Hepatocyte (in vitro differentiated cells): Measurements from ENCODE around the gene RNASE13. TPM values are rescaled to one million over a fixed set of nuclear protein-coding genes. Genes with fewer than 3 reads are reported as not detected.

ENCODE experiments used
- DNase-seq: peaks from one replicate; pipeline ENCODE4 v3.0.0-alpha.2; 2016; ENCODE audit warnings: low spot score
- H2AFZ ChIP-seq: fragments of 200-600 bp; sonication (generic); 2 replicates; pipeline ENCODE4 v1.6.0; 2016; ENCODE audit warnings: antibody characterized with exemption, mild to moderate bottlenecking
- H3K27ac ChIP-seq: fragments of 200-600 bp; sonication (generic); 2 replicates; pipeline ENCODE4 v1.5.1; 2016; ENCODE audit warnings: mild to moderate bottlenecking
- H3K27me3 ChIP-seq: fragments of 200-600 bp; sonication (generic); 2 replicates; pipeline ENCODE4 v1.6.1; 2016
- H3K36me3 ChIP-seq: fragments of 200-600 bp; sonication (generic); replicated peaks from 2 replicates; pipeline ENCODE4 v1.5.1; 2016; ENCODE audit warnings: low read depth; ENCODE audit not compliant: insufficient read depth
- H3K4me1 ChIP-seq: fragments of 200-600 bp; sonication (generic); 2 replicates; pipeline ENCODE4 v1.5.1; 2016; ENCODE audit warnings: mild to moderate bottlenecking, moderate library complexity; ENCODE audit not compliant: insufficient read depth
- H3K4me2 ChIP-seq: fragments of 200-600 bp; sonication (generic); 2 replicates; pipeline ENCODE4 v1.6.0; 2016
- H3K4me3 ChIP-seq: fragments of 200-600 bp; sonication (generic); 2 replicates; pipeline ENCODE4 v1.5.1; 2016; ENCODE audit warnings: mild to moderate bottlenecking
- H3K79me2 ChIP-seq: fragments of 200-600 bp; sonication (generic); 2 replicates; pipeline ENCODE4 v1.6.0; 2017; ENCODE audit warnings: mild to moderate bottlenecking
- H3K9me2 ChIP-seq: fragments of 200-600 bp; sonication (generic); replicated peaks from 2 replicates; pipeline ENCODE4 v1.6.0; 2017; ENCODE audit warnings: mild to moderate bottlenecking; ENCODE audit not compliant: insufficient read depth
- H3K9me3 ChIP-seq: fragments of 200-600 bp; sonication (generic); 2 replicates; pipeline ENCODE4 v1.5.1; 2016; ENCODE audit warnings: low read depth, mild to moderate bottlenecking
- H4K20me1 ChIP-seq: fragments of 200-600 bp; sonication (generic); 2 replicates; pipeline ENCODE4 v1.6.0; 2016; ENCODE audit warnings: mild to moderate bottlenecking; ENCODE audit not compliant: insufficient read depth, poor library complexity, severe bottlenecking
- CTCF ChIP-seq: fragments of 200-600 bp; sonication (generic); IDR thresholded peaks from 2 replicates; pipeline ENCODE4 v1.5.1; 2016; ENCODE audit warnings: antibody characterized with exemption, mild to moderate bottlenecking; ENCODE audit not compliant: poor library complexity
- EZH2 ChIP-seq: fragments of 200-600 bp; sonication (generic); IDR thresholded peaks from 2 replicates; pipeline ENCODE4 v1.6.1; 2016; ENCODE audit warnings: antibody characterized with exemption, mild to moderate bottlenecking, borderline replicate concordance
- EZH2phosphoT487 ChIP-seq: fragments of 200-600 bp; sonication (generic); IDR thresholded peaks from one replicate; pipeline ENCODE4 v1.6.1; 2018; ENCODE audit warnings: antibody characterized with exemption, mild to moderate bottlenecking, low read depth, moderate library complexity; ENCODE audit not compliant: unreplicated experiment, severe bottlenecking
- WGBS: methylation state at CpG from one replicate; pipeline ENCODE4 v1.1.6; 2016; ENCODE audit warnings: low lambda C conversion rate; ENCODE audit errors: missing lambda C conversion rate; 5-methylcytosine and 5-hydroxymethylcytosine counted together
- polyA plus RNA-seq: library from polyadenylated mRNA; unstranded; fragments of >200 nt; fragmentation: Nextera tagmentation; extraction: Ambion mirVana; gene quantifications from 2 replicates; pipeline ENCODE4 v1.2.1, GENCODE V29; 2016
- total RNA-seq: library from RNA; depleted of rRNA; stranded (reverse); fragments of >200 nt; gene quantifications from 2 replicates; pipeline ENCODE4 v1.2.3, GENCODE V29; 2014

Gene RNASE13
- total and polyA plus RNA-seq, 2 experiments from 2014 or later: not detected

- no peak for DNase-seq
- Histone ChIP-seq H3K79me2 (peaks cover 6% of the 10 kb centered on the region), H2AFZ (no peak overlapping the region), H3K4me2 (peak overlapping the region; percentile 48), H3K9me3 (no peaks in the 10 kb centered on the region), H4K20me1 (no peaks in the 10 kb centered on the region), H3K9me2 (no peaks in the 10 kb centered on the region), H3K4me3 (no peak overlapping the region), H3K36me3 (peaks cover 14% of the 10 kb centered on the region), H3K27me3 (no peaks in the 10 kb centered on the region), H3K27ac (peak overlapping the region; percentile 78), H3K4me1 (peaks cover 22% of the 10 kb centered on the region)
- TF ChIP-seq CTCF (no peak), EZH2 (no peak), EZH2phosphoT487 (no peak)
- 51% methylated on average over 6 of the region's 6 CpGs for WGBS
These were observed 37.0 kb downstream of the RNASE13 start for GRCh38 chr14:20997564-20997963.

DNA sequence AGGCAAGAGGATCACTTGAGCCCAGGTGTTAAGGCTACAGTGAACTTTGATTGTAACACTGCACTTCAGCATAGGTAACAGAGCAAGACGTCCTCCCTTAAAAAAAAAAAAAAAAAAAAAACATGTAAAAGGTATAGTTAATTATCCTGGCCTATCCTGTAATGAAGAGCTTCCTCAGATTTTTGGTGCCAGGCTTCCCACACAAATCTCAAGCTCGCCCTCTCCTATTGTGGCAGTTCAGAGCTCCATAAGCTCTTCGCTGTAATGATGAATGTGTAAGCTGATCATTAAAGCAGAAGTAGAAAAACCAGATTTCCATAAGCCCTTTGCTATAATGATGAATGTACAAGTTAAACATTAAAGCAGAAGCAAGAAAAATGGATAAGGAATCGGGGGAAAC lies 37.5 kb downstream of the RNASE13 start:
- TF ChIP-seq EZH2: no peak
- no peak for TF ChIP-seq EZH2phosphoT487
- TF ChIP-seq CTCF: no peak
- peak overlapping the region; percentile 48 for H3K4me2 ChIP-seq
- no peaks in the 10 kb centered on the region for H3K9me2 ChIP-seq
- no peaks in the 10 kb centered on the region for H3K27me3 ChIP-seq
- no peak overlapping the region for H3K4me3 ChIP-seq
- WGBS: 40% methylated on average over 4 of the region's 4 CpGs
- H3K79me2 ChIP-seq: peaks cover 11% of the 10 kb centered on the region
- no peaks in the 10 kb centered on the region for H3K9me3 ChIP-seq
- peaks cover 22% of the 10 kb centered on the region for H3K4me1 ChIP-seq
- peaks cover 14% of the 10 kb centered on the region for H3K36me3 ChIP-seq
- DNase-seq: no peak
- H3K27ac ChIP-seq: peak overlapping the region; percentile 40
- H2AFZ ChIP-seq: no peak overlapping the region
- no peaks in the 10 kb centered on the region for H4K20me1 ChIP-seq

GRCh38 chr14:20996521-20996920 lies 38.1 kb downstream of the RNASE13 start:
- H3K27ac ChIP-seq: peak overlapping the region; percentile 40
- no peak overlapping the region for H2AFZ ChIP-seq
- DNase-seq: no peak
- no peaks in the 10 kb centered on the region for H3K9me2 ChIP-seq
- no peak for TF ChIP-seq EZH2
- peak overlapping the region; percentile 48 for H3K4me2 ChIP-seq
- H3K79me2 ChIP-seq: peaks cover 17% of the 10 kb centered on the region
- no peaks in the 10 kb centered on the region for H3K27me3 ChIP-seq
- H4K20me1 ChIP-seq: no peaks in the 10 kb centered on the region
- peaks cover 14% of the 10 kb centered on the region for H3K36me3 ChIP-seq
- WGBS: 87% methylated on average over 14 of the region's 14 CpGs
- peaks cover 22% of the 10 kb centered on the region for H3K4me1 ChIP-seq
- H3K4me3 ChIP-seq: no peak overlapping the region
- H3K9me3 ChIP-seq: no peaks in the 10 kb centered on the region

- 3% methylated on average over 42 of the region's 42 CpGs for WGBS
- Histone ChIP-seq H3K4me2 (peak within 1 kb of the TSS; percentile 80), H3K4me1 (peaks cover 11% of the 10 kb centered on the region), H3K27me3 (no peaks in the 10 kb centered on the region), H3K9me2 (no peaks in the 10 kb centered on the region), H3K4me3 (peak within 1 kb of the TSS; percentile 84), H3K9me3 (no peaks in the 10 kb centered on the region), H3K36me3 (peaks cover 2% of the 10 kb centered on the region), H3K79me2 (peaks cover 29% of the 10 kb centered on the region), H2AFZ (peak within 1 kb of the TSS; percentile 63), H4K20me1 (no peaks in the 10 kb centered on the region), H3K27ac (peak within 1 kb of the TSS; percentile 84)
- DNase-seq: peak; percentile 96
- TF ChIP-seq EZH2 (no peak), CTCF (peak; percentile 43), EZH2phosphoT487 (no peak)
These were observed 44.6 kb downstream of the RNASE13 start, which contains the start of gene METTL17 for GRCh38 chr14:20989787-20990600. METTL17 (plus strand) TSS chr14:20989980; CDS start chr14:20990003, 23 bp downstream.
